ENCODE results near the gene NFKBIE. TPM values are rescaled to one million over a fixed set of nuclear protein-coding genes. Genes with fewer than 3 reads are reported as not detected.

Gene NFKBIE
- total RNA-seq, 6 donors from 2014 or later = 7.8 to 27.0 (median 13.6) TPM

DNA sequence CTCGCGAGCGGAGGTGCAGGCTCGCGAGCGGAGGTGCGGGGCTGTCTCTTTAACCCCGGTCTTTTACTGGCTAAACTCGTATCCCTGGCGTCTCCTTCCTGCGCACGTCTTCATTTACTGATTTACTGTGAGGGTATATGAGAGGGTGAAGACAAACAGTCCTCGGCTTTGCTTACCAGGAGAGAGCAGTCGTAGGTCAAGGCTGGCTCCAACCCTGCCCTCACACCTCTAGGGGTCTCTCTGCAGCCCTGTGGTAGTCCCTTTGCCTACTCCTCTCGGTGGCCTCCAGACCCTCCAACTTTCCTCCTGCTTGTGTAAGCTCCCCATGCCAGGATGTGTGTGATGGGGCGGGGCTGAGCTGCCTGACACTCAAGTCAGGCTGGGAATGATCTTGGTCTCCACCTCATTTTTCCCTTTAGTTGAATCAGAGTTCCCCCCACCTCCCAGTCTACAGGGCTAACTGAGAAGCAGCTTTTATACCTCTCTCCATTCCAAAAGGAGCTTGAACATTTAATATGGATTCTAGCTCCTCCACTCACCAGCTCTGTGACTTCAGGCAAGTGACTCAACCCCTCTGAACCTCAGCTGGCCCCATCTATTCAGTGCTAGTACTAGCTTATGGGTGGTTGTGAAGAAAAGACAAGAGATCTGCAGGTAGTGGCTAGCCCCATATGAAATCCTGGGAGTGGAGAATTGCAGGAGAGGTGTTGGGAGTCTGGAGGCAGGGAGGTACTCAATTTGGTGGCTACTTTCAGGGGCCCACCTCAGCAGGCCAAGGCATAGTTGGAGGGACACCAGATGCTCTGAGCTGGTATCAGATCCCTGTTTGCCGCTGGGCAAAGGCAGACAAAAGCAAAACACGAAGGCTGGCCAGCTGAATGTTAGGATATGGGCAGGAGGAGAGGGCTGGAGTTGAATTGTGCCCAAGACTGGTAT lies 41.1 kb downstream of the NFKBIE start:
- DNase-seq (no peak), ATAC-seq (ENCODE audit: low FRiP score in 2 of 2) (no peak)
- H3K4me1 ChIP-seq = peaks cover 45 to 71% (median 65%) of the 10 kb centered on the region in 4 donors
- peaks cover 0 to 1% (median 0%) of the 10 kb centered on the region in 4 donors for H3K36me3 ChIP-seq
- no peaks in the 10 kb centered on the region for H3K9me3 ChIP-seq
- peak overlapping the region in 1 of 4 donors; percentile 86 for H3K27ac ChIP-seq
- TF ChIP-seq POLR2AphosphoS5 (IDR thresholded peaks at IDR 0.05) = no peak
- no peak for TF ChIP-seq POLR2A (IDR thresholded peaks at IDR 0.05)
- TF ChIP-seq EP300 (IDR thresholded peaks at IDR 0.05) = no peak
- TF ChIP-seq, protein P1, sequence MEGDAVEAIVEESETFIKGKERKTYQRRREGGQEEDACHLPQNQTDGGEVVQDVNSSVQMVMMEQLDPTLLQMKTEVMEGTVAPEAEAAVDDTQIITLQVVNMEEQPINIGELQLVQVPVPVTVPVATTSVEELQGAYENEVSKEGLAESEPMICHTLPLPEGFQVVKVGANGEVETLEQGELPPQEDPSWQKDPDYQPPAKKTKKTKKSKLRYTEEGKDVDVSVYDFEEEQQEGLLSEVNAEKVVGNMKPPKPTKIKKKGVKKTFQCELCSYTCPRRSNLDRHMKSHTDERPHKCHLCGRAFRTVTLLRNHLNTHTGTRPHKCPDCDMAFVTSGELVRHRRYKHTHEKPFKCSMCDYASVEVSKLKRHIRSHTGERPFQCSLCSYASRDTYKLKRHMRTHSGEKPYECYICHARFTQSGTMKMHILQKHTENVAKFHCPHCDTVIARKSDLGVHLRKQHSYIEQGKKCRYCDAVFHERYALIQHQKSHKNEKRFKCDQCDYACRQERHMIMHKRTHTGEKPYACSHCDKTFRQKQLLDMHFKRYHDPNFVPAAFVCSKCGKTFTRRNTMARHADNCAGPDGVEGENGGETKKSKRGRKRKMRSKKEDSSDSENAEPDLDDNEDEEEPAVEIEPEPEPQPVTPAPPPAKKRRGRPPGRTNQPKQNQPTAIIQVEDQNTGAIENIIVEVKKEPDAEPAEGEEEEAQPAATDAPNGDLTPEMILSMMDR (IDR thresholded peaks at IDR 0.05) = no peak
- 13 to 58% methylated on average over 3 to 16 of the region's 18 CpGs for WGBS, 2 donors
- no peaks in the 10 kb centered on the region for H3K27me3 ChIP-seq
- peak overlapping the region; percentile 54 to 87 (median 74) for H3K4me3 ChIP-seq

DNA sequence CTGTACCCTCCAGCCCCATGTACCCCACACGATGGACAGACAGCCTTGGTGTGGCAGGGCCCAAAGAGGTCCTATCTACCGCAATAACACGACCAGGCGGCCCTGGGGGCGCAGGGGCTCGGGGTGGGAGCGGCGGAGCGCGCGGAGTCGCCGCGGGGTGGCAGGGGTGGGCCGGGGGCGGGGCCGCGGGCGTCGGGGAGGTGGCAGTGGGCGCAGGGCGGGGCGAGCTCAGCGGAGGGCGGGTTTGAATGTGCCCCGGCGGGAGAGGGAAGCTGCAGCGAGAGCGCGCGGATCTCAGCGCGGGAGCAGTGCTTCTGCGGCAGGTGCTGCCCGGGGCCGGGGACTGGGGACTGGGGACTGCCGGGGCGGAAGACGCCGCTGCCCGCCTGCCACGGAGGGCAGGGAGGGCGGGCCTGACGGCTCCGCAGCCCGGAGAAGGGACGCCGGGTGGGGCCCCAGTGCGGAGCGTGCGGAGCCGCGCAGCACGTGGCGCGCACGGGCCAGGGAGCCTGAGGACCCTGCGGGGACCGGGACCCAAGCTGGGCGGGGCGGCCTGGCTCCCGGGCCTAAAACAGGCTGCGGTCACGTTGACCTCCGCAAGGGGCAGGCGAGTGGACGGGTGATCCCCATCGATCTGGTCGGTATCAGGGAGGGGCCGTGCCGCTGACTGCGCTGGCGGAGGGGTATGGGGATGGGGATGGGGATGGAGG lies 41.9 kb downstream of the NFKBIE start, which contains the start of gene SLC29A1:
Gene SLC29A1, plus strand, starts transcription at position 277 of the 710 bp plus-strand sequence. CDS start 3,719 bp downstream, outside the sequence.
- peaks cover 47 to 79% (median 72%) of the 10 kb centered on the region in 4 donors for H3K4me1 ChIP-seq
- ATAC-seq (ENCODE audit: low FRiP score in 2 of 2) (peak in 1 of 2 donors; percentile 73), DNase-seq (peak; percentile 79 to 96)
- no peak for TF ChIP-seq EP300 (IDR thresholded peaks at IDR 0.05)
- peak in 1 of 4 donors; percentile 37 for TF ChIP-seq POLR2A (IDR thresholded peaks at IDR 0.05)
- TF ChIP-seq, protein P1 (IDR thresholded peaks at IDR 0.05) = peak in 2 of 6 experiments; percentile 6 to 49
- TF ChIP-seq POLR2AphosphoS5 (IDR thresholded peaks at IDR 0.05) = peak in 1 of 2 donors; percentile 54
- H3K27ac ChIP-seq = peak within 1 kb of the TSS; percentile 71 to 91 (median 87)
- no peaks in the 10 kb centered on the region for H3K27me3 ChIP-seq
- WGBS, 2 donors = 0 to 1% methylated on average over 17 to 37 of the region's 73 CpGs
- no peaks in the 10 kb centered on the region for H3K9me3 ChIP-seq
- no peaks in the 10 kb centered on the region for H3K36me3 ChIP-seq
- peak within 1 kb of the TSS; percentile 54 to 87 (median 74) for H3K4me3 ChIP-seq

DNA sequence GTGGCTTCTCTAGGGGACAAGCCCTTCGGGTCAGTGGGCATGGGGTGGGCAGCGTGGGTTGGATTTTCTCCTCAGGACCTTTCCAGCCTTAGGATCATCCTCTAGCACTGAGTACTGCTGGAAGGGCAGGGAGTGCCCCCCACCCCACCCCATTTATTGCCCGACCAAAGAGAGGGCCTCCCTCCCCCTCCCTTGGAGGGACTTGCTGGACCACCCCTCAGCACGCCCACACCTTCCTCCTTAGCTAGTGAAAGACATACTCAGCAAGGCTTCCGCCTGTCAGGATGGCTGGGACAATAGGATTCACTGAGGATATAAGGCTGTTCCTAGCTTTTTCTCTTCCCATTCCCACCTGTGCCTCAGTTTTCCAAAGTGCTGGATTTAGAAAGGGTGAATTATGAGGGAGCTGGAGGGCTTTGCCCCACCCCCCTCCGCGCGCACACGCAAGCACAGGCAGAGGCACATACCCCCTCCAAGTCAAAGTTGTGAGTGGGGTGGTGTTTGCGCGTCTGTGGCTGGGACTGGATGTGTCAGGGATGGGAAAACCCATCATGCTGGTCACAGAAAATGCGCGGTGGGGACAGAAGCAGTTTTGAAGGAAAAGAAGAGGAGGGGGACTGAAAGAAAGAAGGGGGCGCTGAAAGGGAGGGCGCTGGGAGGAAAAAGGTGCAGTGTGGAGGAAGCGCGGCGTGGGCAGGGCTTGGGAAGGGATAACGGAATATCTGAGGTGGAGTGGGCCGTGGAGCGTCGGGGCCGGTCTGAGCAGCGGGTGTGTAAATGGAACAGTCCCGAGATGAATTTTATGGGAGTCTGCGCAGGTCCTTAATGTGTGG lies 42.6 kb downstream of the NFKBIE start:
- H3K27me3 ChIP-seq = no peaks in the 10 kb centered on the region
- DNase-seq = no peak
- H3K9me3 ChIP-seq = no peaks in the 10 kb centered on the region
- H3K36me3 ChIP-seq = no peaks in the 10 kb centered on the region
- 32 to 35% methylated on average over 26 of the region's 26 CpGs for WGBS, 2 donors
- H3K27ac ChIP-seq = peak overlapping the region; percentile 71 to 91 (median 87)
- no peak for ATAC-seq (ENCODE audit: low FRiP score in 2 of 2)
- TF ChIP-seq, protein P1 (IDR thresholded peaks at IDR 0.05) = no peak
- TF ChIP-seq POLR2AphosphoS5 (IDR thresholded peaks at IDR 0.05) (no peak), EP300 (IDR thresholded peaks at IDR 0.05) (no peak), POLR2A (IDR thresholded peaks at IDR 0.05) (no peak)
- H3K4me1 ChIP-seq = peaks cover 55 to 87% (median 80%) of the 10 kb centered on the region in 4 donors
- peak overlapping the region; percentile 38 to 87 (median 62) for H3K4me3 ChIP-seq

DNA sequence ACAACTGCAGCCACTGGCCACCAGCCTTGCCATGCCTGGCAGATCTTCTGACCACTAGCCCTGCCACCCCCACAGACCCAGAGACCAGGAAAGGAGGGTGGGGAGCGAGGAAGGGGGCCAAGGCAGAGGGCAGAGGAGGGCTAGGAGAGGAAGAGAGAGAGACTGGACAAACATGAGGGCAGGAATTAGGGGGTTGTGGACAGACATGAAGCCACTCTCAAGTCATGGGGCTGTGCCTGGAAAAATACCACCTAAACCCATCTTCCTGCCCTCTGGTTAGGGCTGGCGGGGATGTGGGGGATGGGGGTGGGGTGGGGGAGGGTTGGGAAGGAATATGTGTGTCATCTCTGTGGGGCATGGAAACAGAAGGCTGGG lies 43.4 kb downstream of the NFKBIE start:
- H3K27ac ChIP-seq = peak overlapping the region; percentile 71 to 91 (median 87)
- WGBS, 2 donors = 55 to 63% methylated on average over 2 of the region's 2 CpGs
- no peaks in the 10 kb centered on the region for H3K27me3 ChIP-seq
- H3K4me3 ChIP-seq = peak overlapping the region in 2 of 4 donors; percentile 0 to 87
- ATAC-seq (ENCODE audit: low FRiP score in 2 of 2) (no peak), DNase-seq (no peak)
- no peaks in the 10 kb centered on the region for H3K36me3 ChIP-seq
- peaks cover 59 to 93% (median 84%) of the 10 kb centered on the region in 4 donors for H3K4me1 ChIP-seq
- TF ChIP-seq POLR2A (IDR thresholded peaks at IDR 0.05) (no peak), POLR2AphosphoS5 (IDR thresholded peaks at IDR 0.05) (no peak), EP300 (IDR thresholded peaks at IDR 0.05) (no peak)
- TF ChIP-seq, protein P1 (IDR thresholded peaks at IDR 0.05) = no peak
- H3K9me3 ChIP-seq = no peaks in the 10 kb centered on the region

Data from upper lobe of left lung (tissue), 6 donors.